PFSK-1 (cell line): ENCODE measurements around the gene UTP3.

Experiments used
- FOXP2 ChIP-seq: optimal IDR thresholded peaks from 2 replicates; pipeline ENCODE3; 2011; ENCODE audit warnings: borderline replicate concordance, control low read depth, inconsistent platforms; ENCODE audit not compliant: insufficient read depth; ENCODE audit errors: extremely low read length, extremely low read depth
- POLR2AphosphoS5 ChIP-seq: IDR thresholded peaks from 2 replicates; pipeline ENCODE4 v1.6.1; 2012; ENCODE audit warnings: low read depth, mild to moderate bottlenecking, control low read depth, low read length, moderate library complexity
- SIN3A ChIP-seq: IDR thresholded peaks from 2 replicates; pipeline ENCODE4 v1.6.1; 2012; ENCODE audit warnings: mild to moderate bottlenecking, low read length, moderate library complexity, borderline replicate concordance; ENCODE audit not compliant: insufficient read depth
- TAF1 ChIP-seq: IDR thresholded peaks from 2 replicates; pipeline ENCODE4 v1.6.1; 2012; ENCODE audit warnings: low read length, control low read depth, borderline replicate concordance; ENCODE audit not compliant: insufficient read depth
- TF ChIP-seq, protein P1 (sequence below), 2 experiments: IDR thresholded peaks; 2 replicates each; pipeline versions ENCODE4 v1.6.1 to v1.8.0; 2011 to 2012; ENCODE audit warnings: low read depth in 2 of 2, low read length in 2 of 2, control low read depth in 1 of 2, inconsistent platforms in 1 of 2, mild to moderate bottlenecking in 1 of 2, moderate library complexity in 1 of 2; ENCODE audit not compliant: insufficient read depth in 1 of 2

Gene UTP3

DNA sequence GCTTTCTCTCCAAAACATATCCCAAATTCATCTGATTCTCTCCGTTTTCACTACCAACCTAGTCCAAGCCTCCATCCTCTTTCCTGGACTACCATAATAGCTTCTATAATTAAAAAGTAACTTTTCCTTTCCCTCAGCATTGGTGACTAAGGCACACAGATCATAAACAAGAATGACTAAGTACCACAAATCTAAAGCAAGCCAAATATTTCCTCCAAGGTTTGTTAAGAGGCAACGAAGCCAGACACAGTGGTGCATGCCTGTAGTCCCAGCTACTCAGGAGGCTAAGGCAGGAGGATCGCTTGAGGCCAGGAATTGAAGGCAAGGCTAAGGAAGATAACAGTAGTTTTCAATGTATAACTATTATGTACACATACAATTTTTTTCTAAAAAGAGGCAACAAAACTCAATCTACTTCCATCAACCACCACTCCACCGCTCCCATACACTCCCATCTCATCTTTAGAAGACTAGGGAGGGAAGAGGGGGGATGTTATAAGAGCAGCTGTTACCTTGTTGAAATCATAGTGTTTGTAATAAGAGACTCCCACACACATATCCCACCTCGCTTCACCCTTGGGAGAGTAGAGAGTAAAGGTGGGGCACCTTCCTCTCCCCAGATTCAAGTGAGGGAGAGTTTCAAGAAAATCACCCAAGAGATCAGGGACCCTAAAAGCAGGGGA, 17.9 kb upstream of the UTP3 start:
- TF ChIP-seq SIN3A (no peak), FOXP2 (no peak), TAF1 (no peak)

DNA sequence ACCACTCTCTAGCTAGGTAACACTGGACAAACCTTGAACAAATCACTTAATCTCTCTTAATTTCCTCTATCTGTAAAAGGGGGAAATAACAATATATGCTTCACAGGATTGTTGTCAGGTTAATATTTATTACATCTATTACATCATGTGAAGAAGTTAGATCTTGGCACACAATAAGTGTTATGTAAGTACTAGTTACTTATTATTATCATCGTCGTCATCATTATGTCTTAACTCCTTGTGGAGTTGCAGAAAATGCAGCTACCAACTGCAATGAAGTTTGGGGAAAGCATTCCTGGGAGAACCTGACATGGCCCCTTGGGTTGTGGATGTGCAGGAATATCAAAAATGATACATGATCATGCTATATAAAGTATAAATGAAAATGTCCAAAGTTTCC, 17.2 kb upstream of the UTP3 start:
- TF ChIP-seq, protein P1, sequence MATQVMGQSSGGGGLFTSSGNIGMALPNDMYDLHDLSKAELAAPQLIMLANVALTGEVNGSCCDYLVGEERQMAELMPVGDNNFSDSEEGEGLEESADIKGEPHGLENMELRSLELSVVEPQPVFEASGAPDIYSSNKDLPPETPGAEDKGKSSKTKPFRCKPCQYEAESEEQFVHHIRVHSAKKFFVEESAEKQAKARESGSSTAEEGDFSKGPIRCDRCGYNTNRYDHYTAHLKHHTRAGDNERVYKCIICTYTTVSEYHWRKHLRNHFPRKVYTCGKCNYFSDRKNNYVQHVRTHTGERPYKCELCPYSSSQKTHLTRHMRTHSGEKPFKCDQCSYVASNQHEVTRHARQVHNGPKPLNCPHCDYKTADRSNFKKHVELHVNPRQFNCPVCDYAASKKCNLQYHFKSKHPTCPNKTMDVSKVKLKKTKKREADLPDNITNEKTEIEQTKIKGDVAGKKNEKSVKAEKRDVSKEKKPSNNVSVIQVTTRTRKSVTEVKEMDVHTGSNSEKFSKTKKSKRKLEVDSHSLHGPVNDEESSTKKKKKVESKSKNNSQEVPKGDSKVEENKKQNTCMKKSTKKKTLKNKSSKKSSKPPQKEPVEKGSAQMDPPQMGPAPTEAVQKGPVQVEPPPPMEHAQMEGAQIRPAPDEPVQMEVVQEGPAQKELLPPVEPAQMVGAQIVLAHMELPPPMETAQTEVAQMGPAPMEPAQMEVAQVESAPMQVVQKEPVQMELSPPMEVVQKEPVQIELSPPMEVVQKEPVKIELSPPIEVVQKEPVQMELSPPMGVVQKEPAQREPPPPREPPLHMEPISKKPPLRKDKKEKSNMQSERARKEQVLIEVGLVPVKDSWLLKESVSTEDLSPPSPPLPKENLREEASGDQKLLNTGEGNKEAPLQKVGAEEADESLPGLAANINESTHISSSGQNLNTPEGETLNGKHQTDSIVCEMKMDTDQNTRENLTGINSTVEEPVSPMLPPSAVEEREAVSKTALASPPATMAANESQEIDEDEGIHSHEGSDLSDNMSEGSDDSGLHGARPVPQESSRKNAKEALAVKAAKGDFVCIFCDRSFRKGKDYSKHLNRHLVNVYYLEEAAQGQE (IDR thresholded peaks at IDR 0.05; ENCODE audit: insufficient read depth in 1 of 2, low read depth in 2 of 2, low read length in 2 of 2) = no peak
- TF ChIP-seq POLR2AphosphoS5 = no peak
- TF ChIP-seq FOXP2 = no peak
- TF ChIP-seq TAF1 = no peak
- no peak for TF ChIP-seq SIN3A

DNA sequence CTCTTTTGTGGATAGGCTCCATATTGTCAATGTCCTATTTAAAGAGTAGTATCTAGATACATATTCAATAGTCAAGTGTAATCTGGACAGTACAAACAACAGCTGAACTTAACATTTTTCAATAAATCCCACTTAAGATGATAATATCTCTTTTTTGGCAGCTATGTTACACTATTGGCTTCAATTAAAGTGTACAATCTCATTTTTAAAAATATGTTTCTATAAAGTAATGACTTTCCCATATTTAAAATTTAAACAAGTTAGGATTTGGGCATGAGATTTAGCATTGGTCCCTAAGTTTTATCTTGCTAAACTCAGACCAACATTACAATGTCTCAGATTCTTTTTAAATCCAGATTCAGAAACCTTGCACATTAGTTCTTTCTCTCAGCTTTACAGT, 14.1 kb upstream of the UTP3 start:
- no peak for TF ChIP-seq POLR2AphosphoS5
- TF ChIP-seq FOXP2 = no peak
- TF ChIP-seq, protein P1 (IDR thresholded peaks at IDR 0.05; ENCODE audit: insufficient read depth in 1 of 2, low read depth in 2 of 2, low read length in 2 of 2) = no peak
- no peak for TF ChIP-seq TAF1
- TF ChIP-seq SIN3A = no peak

DNA sequence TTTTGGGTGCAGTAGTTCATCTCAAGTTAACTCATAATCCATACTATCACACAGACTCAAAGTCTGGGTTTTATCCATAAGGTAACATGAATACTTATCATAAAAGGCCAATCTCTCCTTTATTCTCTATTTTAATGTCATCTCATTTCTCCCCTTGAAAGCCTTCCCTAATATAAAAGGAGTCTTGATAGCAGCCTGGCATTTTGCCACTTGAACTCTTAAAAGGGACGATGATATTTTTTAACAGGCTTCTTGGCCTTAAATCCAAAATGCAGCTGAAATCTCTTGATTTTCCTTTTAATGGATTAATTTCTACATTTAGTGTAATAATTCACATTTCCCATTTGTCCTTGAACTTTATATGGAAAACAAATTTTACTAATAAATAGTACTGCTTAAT, 13.6 kb upstream of the UTP3 start:
- TF ChIP-seq POLR2AphosphoS5 = no peak
- no peak for TF ChIP-seq TAF1
- no peak for TF ChIP-seq SIN3A
- no peak for TF ChIP-seq FOXP2
- TF ChIP-seq, protein P1 (IDR thresholded peaks at IDR 0.05; ENCODE audit: insufficient read depth in 1 of 2, low read depth in 2 of 2, low read length in 2 of 2) = no peak

DNA sequence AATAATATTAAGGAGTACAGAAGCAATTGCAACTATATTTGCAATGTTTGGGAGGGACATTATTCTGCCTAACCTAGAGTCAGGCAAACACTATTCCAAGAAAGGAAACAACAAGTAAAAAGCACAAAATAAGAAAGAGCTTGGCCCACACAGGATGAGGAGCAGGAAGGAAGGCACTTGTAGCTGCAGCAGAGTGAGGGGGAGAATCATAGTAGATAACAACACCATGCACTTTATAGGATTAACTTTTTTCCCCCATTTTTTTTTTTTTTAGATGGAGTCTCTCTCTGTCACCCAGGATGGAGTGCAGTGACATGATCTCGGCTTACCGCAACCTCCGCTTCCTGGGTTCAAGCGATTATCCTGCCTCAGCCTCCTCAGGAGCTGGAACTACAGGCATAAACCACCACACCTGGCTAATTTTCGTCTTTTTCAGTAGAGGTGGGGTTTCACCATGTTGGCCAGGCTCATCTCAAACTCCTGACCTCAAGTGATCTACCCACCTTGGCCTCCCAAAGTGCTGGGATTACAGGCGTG, 11.7 kb upstream of the UTP3 start:
- TF ChIP-seq POLR2AphosphoS5 (no peak), FOXP2 (no peak), SIN3A (no peak), TAF1 (no peak)
- TF ChIP-seq, protein P1 (IDR thresholded peaks at IDR 0.05; ENCODE audit: insufficient read depth in 1 of 2, low read depth in 2 of 2, low read length in 2 of 2) = no peak
